ENCODE data around the gene OBSCN.
A peak's percentile ranks its signal among the peaks of the same experiment; 100 is the strongest.

OBSCN gene, protein sequence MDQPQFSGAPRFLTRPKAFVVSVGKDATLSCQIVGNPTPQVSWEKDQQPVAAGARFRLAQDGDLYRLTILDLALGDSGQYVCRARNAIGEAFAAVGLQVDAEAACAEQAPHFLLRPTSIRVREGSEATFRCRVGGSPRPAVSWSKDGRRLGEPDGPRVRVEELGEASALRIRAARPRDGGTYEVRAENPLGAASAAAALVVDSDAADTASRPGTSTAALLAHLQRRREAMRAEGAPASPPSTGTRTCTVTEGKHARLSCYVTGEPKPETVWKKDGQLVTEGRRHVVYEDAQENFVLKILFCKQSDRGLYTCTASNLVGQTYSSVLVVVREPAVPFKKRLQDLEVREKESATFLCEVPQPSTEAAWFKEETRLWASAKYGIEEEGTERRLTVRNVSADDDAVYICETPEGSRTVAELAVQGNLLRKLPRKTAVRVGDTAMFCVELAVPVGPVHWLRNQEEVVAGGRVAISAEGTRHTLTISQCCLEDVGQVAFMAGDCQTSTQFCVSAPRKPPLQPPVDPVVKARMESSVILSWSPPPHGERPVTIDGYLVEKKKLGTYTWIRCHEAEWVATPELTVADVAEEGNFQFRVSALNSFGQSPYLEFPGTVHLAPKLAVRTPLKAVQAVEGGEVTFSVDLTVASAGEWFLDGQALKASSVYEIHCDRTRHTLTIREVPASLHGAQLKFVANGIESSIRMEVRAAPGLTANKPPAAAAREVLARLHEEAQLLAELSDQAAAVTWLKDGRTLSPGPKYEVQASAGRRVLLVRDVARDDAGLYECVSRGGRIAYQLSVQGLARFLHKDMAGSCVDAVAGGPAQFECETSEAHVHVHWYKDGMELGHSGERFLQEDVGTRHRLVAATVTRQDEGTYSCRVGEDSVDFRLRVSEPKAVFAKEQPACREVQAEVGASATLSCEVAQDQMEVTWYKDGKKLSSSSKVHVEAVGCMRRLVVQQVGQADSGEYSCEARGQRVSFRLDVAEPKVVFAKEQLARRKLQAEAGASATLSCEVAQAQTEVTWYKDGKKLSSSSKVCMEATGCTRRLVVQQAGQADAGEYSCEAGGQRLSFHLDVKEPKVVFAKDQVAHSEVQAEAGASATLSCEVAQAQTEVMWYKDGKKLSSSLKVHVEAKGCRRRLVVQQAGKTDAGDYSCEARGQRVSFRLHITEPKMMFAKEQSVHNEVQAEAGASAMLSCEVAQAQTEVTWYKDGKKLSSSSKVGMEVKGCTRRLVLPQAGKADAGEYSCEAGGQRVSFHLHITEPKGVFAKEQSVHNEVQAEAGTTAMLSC (N-terminal part only)
- 53.0 to 178 (median 138) reads per million in 4 experiments for total RNA-seq

DNA sequence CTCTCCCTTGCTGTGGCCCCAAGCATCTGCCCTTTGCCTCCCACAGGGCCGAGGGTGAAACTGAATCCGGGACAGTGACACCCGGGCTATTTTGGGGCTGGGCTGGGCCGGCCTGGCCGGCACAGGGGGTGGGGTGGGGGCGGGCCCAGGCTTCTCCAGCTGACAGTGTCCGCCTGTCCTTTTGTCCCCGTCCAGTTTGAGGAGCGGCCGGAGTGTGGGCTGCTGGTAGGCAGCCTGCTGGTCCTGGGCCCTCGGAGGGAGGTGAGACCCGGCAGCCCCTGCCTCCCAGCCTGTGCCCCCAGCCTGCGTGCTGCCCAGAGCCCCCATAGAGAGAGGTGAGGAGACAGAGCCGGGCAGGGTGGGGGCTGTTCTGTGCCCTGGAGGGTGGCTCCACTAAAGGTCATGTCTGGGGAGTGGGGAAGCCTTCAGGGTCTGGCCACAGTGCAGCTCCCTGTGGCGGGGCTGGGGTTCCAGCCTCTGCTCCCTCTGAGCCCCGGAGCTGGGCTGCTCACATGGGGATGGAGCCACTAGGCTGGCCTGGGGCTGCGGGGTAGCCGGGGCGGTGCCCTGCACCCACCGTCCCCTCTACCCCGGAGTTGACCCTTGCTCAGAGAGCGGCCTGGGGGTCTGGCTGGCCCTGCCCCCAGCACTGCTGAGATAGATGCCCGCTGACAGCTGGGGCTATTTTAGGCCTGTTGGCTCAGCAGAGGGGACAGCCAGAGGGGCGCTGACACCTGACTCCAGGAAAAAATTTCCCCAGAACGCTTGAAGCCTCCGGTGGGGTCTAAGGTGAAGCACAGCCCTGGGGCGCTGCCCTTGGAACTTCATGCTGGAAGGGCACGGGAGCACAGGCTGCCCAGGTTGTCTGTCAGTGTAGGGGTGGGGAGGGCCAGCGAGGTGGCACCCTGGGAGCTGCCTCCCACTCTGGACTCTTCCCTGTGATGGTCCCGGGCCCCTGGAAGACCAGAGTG is at the start of gene OBSCN:
Gene OBSCN, plus strand, starts transcription at position 194 of the 971 bp plus-strand sequence. CDS start 3,740 bp downstream, outside the sequence.
- no peak for DNase-seq

DNA sequence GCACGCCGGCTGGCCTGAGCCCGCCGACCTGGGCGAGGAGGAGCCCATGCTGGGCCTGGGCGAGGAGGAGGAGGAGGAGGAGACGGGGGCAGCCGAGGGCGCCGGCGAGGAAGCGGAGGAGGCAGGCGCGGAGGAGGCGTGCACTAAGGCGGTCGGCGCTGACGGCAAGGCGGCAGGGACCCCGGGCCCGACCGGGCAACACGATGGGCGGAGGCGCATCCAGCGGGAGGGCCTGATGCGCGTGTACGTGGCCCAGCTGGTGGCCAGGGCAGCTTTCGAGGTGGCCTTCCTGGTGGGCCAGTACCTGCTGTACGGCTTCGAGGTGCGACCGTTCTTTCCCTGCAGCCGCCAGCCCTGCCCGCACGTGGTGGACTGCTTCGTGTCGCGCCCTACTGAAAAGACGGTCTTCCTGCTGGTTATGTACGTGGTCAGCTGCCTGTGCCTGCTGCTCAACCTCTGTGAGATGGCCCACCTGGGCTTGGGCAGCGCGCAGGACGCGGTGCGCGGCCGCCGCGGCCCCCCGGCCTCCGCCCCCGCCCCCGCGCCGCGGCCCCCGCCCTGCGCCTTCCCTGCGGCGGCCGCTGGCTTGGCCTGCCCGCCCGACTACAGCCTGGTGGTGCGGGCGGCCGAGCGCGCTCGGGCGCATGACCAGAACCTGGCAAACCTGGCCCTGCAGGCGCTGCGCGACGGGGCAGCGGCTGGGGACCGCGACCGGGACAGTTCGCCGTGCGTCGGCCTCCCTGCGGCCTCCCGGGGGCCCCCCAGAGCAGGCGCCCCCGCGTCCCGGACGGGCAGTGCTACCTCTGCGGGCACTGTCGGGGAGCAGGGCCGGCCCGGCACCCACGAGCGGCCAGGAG is 49.5 kb upstream of the OBSCN start:
- DNase-seq: no peak

DNA sequence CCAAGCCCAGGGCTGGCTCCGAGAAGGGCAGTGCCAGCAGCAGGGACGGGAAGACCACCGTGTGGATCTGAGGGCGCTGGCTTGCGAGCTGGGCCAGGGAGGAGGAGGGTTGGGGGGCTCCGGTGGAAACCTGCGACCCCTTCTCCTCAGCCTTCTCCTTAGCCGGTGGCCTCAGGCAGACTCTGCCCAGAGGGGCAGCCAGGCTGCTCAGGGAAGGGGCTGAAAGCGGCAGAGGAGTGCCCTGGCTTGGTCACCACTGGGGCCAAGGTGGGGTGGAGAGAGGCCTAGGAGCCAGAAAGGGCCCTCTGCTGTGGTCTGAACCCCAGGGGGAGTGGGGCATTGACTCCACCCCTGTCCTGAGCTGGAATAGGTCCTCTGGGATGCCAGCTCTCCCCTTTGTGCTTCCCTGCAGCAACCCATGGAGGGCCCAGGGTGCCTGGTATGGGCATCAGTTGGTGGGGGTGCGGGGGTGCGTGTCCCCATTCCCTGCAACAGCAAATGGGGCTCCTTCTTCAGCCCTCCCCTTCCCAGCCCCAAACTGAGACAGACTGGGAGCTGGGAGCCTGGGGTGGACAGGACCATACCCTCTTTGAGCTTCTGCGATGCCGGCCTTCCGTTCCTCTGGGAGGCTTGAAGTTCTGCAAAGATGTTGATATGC is 48.7 kb upstream of the OBSCN start:
- no peak for DNase-seq

DNA sequence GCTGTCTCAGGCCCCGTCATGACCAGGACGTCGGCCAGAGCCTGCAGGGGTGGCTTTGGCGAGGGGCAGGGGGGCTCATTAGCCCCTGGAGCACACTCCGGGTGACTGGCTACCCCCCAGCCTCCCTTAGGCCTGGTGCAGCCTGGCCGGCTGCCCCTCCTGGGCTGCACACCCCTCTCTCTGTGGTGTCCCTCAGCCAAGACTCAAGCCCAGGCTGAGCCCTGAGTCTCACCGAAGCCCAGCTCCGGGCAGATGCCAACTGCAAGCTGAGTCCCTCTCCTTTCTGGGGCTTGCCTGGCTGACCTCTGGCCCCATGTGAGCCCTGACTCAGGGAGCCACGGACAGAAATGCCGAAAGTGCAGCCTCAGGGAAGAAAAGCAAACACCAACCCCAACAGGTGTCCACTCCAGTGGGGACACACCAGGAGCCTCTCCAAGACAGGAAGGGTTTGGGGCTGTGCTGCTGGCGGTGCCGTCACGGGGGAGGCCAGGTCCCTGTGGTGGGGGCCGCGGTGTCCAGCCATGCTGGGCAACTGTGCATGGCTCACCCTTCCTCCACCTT is 47.6 kb upstream of the OBSCN start:
- no peak for DNase-seq

DNA sequence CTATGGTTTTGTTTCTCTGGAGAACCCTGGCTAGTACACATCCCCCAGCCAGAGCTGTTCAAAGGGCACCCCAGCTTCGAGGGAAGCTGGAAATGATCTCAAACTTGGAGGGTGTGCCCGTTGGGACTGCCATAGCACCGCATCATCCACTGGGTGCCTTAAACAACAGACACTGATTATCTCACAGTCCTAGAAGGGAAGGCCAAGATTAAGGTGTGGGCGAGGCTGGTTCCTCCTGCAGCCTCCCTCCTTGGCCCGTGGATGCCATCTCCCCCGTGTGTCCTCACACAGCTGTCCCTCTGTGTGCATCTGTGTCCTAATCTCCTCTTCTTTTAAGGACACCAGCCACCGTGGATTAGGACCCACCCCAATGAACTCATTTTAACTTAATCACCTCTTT is 46.5 kb upstream of the OBSCN start:
- DNase-seq: no peak

DNA sequence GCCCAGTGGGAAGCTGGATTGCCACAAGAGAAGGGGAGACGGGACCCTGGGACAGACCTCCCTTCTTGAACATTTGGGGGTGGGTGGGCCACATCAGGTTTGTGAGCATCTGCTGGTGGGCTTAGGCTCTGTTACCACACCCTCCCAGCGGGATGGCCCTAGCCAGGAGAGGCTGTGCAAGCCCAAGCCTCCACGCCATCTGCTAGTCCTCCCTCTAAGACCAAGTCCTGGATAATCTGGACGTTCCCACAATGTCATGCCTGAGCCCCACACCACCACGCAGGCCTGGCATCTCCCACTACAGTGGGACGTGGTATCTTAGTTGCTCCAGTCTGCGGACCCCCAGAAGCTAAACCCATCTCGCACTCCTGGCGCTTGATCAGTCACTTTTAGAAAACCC is 46.0 kb upstream of the OBSCN start:
- no peak for DNase-seq

DNA sequence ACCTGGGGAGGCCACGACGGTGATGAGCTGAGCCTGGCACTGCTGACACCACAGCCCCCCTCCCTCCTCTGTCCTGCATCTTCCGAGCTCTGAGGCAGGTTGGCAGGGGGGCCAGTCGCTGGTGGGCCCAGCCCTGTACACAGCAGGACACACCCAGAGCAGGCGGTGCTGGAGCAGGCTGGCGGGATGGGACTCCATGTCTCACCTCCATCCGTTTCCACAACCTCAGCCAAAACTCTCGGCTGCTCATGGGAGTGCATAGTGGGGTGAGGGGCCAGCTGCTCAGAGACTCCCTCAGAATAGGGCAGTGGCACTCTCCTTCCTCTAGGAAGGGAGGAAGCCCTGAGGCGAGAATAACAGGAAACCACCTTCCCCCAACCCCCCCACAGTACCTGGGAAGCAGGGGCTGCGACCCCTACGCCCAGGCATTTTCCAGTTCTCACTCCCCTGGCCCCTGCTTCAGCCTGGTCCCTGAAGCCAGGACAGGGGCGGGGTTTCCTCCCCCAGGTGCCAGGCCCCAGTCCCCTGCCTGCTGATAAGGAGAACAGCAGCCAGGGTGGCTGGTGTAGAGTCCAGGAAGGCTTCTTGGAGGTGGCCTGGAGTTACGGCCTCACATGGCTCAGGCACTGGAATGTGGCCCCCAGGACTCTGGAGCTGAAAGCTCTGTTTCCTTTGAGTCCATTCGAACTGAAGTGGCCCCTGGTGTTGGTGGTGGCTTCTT is 45.4 kb upstream of the OBSCN start:
- no peak for DNase-seq

DNA sequence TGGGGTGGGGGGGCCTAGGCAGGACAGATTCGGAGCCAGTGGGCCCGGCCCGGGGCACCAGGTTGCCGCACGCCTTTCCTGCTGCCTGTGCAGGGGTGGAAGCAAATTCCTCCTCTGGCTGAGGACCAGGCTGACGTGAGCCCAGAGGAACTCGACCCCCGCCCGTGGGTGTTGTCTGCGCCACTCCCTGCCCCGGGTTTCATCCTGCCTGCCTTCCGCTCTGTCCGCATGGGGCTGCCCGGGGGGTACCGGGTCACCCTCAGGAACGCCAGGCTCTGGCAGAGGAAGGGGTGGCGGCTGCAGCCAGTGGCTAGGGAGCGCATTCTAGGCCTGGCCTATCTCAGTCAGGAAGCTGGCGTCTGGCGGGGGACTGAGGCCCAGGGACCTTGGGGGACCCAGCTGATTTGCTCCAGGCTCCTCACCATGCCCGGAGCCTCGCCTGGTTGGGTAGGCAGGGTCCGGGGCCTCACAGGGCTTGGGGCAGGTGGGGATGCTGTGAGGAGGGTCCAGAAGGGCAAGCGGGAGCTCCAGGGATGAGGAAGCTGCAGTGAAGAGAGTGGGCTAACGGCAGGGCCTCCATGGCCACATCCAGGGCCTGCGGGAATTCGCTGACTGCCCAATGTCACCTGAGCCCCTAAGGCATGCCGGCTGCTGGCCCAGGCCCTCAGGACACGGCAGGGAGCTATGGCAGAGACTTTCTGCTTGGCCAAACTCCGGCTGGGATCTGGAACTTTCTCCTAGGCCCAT is 44.7 kb upstream of the OBSCN start:
- DNase-seq: no peak

DNA sequence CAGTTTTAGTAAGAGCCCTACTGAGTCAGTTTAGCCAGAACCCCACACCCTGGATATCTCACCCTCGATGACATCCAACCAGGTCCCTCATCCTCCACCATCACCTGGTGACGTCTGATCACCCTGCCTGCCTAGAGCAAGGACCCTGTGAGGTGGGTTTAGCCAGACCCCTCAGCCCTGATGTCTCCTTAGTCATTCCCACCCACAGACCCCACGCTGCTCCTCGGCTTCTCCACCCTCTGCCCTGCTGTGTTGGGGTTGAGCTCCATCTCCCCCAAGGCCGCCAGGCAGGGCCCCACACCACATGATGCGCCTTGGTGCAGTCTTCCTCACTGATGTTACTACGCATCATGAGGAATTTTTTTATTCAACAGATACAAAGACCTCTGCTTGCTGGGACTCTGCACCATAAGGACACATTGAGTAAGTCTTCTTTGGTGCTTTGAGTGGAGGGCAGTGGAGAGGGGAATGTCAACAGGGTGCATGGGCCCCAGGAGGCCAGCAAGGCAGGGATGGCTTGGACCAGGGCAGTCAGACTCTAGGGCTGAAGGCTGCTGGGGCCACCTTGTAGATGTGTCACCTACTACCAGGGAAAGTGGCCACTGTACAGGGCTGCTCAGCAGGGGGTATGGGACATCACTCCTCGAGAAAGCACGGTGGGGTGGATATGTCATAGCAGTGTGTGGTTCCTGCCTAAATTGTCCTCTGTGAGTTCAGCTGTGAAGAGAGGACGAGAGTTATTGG is 43.9 kb upstream of the OBSCN start:
- no peak for DNase-seq

DNA sequence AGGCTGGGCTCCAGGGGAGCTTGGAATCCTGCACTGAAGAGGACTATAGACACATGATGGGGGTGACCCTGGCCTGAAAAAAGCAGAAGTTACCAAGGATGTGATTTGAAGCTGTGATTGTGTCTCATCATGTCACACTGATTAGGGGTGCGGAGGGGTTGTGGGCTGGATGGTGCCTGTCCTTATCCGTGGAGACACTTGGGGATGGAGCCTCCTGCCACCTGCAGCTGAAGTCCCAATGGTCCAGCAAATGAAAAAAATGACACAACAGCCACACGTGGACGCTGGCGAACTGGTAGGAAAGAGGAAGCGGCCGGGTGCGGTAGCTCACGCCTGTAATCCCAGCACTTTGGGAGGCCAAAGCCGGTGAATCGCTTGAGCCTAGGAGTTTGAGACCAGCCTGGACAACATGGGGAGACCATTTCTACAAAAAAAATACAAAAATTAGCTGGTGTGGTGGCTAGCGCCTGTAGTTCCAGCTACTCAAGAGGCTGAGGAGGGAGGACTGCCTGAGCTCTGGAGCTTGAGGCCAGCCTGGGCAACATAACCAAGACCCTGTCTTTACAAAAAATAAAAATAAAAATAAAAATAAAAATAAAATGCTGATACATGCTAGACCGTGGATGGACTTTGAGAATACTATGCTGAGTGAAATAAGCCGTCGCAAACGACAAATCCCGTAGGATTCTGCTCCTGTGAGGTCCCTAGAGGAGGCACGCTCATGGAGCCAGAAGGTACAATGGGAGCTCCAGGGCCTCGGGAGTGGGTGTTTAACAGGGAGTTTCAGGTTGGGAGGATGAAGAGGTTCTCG is 43.1 kb upstream of the OBSCN start:
- DNase-seq: no peak

DNA sequence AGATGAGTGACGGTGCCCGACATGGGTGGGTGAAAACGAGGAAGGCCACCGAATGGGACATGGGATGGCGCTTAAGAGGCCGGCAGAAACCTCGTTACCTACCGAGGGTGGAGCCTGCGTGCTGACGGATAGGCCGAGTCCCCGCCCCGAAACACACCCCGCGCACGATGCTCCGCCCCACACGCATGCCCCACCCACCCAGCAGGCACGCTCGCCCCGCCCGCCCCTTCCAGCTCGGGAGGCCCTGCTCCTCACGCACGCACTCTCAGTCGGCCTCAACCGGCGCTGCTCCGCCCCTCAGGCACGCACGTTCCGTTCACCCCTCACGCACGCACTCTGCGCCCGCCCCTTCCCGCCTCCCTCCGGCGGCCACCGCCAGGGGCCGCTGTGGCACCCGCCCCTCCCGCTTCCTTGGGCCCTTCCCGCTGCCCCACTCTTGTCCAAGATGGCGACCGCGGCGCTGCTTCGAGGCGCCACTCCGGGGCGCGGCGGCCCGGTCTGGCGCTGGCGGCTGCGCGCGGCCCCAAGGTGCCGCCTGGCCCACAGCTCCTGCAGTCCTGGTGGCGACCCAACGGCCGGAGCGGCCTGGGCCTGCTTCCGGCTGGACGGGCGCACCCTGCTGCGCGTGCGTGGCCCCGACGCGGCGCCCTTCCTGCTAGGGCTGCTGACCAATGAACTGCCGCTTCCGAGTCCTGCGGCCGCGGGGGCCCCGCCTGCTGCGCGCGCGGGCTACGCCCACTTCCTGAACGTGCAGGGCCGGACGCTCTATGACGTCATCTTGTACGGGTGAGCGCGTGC is 42.3 kb upstream of the OBSCN start, which contains the start of gene IBA57:
Gene IBA57, plus strand, starts transcription at position 433 of the 798 bp plus-strand sequence. Its CDS starts 13 bp downstream, at position 446.
- DNase-seq: peak; percentile 98

DNA sequence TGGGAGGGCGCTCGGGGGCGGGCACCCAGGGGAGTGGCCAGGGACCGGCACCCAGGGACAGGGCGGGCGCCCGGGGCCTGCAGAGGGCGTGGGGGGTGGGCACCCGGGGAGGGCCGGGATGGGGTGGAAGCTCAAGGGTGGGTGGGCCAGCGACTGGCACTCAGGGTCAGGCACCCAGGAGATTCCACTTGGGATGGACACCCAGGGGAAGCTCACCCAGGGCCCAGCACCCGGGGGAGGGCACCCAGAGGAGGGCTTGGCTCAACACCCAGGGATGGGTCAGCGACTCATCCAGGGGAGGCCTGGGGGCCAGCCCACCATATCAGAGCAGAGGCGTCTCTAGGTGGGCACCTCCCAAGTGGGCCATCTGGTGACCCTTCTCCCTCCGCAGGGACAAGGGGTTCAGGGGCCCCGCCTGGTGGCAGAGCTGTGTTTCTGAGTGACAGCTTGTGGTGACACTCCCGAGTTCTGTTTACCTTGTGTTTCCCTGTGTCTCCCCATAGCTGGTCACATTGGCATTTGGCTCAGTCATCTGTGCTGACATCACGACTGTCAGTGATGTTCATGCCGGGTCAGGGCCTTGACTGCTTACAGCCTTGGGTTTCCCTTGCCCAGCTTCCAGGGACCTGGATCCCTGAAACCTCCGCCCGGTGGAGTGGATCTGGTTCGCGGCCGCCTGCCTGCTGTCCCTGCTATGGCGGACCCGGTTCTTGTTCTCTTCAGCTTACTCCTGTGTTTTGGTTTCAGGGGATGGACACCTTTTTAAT is 41.5 kb upstream of the OBSCN start:
- peak; percentile 48 for DNase-seq

DNA sequence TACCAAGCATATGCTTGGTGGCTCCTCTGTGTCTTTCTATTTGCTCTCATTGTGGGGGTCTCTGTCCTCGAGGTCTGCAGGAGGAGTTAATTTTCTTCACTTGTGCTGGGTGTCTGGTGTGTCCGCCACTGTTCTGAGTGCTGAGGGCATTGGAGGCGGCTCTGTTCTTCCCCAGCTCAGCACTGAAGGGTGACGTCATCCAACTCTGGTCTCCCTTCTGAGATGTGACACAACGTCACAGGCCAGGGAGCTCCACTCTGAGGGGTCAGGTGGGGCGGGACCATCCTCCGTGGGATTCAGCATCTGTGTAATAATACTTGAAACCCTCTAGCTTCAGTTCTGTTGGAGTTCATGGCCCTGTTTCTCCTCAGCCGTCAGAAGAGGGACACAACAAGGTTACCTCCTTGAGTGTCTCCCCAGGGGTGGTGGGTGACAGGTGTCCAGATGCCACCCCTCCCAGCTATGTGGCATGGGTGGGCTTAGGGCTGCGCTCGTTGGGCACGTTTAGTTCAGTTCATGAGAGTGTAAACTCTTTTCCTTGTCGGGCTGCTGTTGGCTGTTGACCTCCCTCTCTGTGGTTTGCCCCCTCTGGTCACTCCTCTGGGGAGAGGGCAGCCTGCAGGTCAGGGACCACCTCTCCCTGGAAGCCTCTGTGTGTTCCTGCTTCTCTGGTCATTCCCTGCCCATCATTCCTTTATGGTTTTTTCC is 39.1 kb upstream of the OBSCN start:
- DNase-seq: no peak

DNA sequence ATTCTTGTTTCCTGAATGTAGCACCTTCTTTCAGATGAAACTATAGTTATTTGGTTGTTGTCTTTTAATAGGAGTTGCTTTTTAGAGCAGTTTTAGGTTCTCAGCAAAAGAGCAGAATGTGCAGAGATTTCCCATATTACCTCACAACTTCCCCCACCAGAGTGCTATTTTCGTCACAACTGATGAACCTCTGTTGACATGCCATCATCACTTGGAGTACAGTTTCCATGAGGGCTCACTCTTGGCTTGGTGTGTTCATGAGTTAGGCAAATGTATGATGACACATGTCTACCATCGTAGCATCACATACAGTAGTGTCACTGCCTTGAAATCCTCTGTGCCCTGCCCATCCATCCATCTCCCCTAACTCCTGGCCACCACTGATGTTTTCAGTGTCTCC is 38.5 kb upstream of the OBSCN start:
- no peak for DNase-seq
